ENCODE measurements around the gene MCU. TPM values are rescaled to one million over a fixed set of nuclear protein-coding genes. Genes with fewer than 3 reads are reported as not detected.
A peak's percentile ranks its signal among the peaks of the same experiment; 100 is the strongest.
"Not testable (repeated sequence)": the region's sequence is repeated elsewhere in the genome, so short reads cannot be mapped to it uniquely, and the experiment has no call there.

The MCU gene
- polyA plus RNA-seq, 1 donor (not counting 4 experiments of a cell fraction or from before 2014, with no cell fraction given), result 103 TPM

- Histone ChIP-seq H3K27me3 (ENCODE audit: control insufficient read depth, extremely low read depth, insufficient read depth, low read length) (no peaks in the 10 kb centered on the region), H3K9me3 (ENCODE audit: control insufficient read depth, low read depth, low read length) (no peaks in the 10 kb centered on the region), H3K4me2 (ENCODE audit: control insufficient read depth, extremely low read depth, insufficient read depth, low read depth, low read length) (no peak overlapping the region), H3K79me2 (ENCODE audit: control insufficient read depth, insufficient read depth, low read length) (no peaks in the 10 kb centered on the region), H3K9me1 (ENCODE audit: control insufficient read depth, extremely low read depth, insufficient read depth, low read length) (no peaks in the 10 kb centered on the region), H3K4me1 (ENCODE audit: control insufficient read depth, extremely low read depth, insufficient read depth, low read length) (peaks cover 14% of the 10 kb centered on the region), H3K36me3 (ENCODE audit: control insufficient read depth in 2 of 2, extremely low read depth in 1 of 2, insufficient read depth in 2 of 2, low read length in 2 of 2) (no peaks in the 10 kb centered on the region), H3K4me3 (ENCODE audit: control insufficient read depth in 2 of 3, extremely low read depth in 1 of 3, insufficient read depth in 2 of 3, low read depth in 1 of 3, low read length in 3 of 3) (no peak overlapping the region), H2AFZ (ENCODE audit: control insufficient read depth, low read length) (peak overlapping the region; percentile 30), H3K9ac (ENCODE audit: control insufficient read depth, extremely low read depth, insufficient read depth, low read length) (no peak overlapping the region), H4K20me1 (ENCODE audit: control insufficient read depth, extremely low read depth, insufficient read depth, low read length) (no peaks in the 10 kb centered on the region), H3K27ac (ENCODE audit: control insufficient read depth, insufficient read depth, low read length) (no peak overlapping the region)
- TF ChIP-seq CTCF (optimal IDR thresholded peaks at IDR 0.05 in 1 of 3, IDR thresholded peaks at IDR 0.05 in 1 of 3, conservative IDR thresholded peaks at IDR 0.05 in 1 of 3; ENCODE audit: extremely low read depth in 1 of 3, insufficient read depth in 2 of 3, low read length in 3 of 3), result no peak
- no peak for TF ChIP-seq EZH2 (IDR thresholded peaks at IDR 0.05; ENCODE audit: low read length)
- dilution Hi-C loops (cut with MboI; ENCODE audit: extremely low pct_ligation_motif_present, low sequenced_read_pairs), result no loop called here
- no peak for FAIRE-seq
- no peak for DNase-seq (ENCODE audit: low read depth, low spot score)
These were observed 9.3 kb upstream of the MCU start for GRCh38 chr10:72682638-72683037.

- no peak for FAIRE-seq
- dilution Hi-C loops (cut with MboI; ENCODE audit: extremely low pct_ligation_motif_present, low sequenced_read_pairs), result no loop called here
- H3K36me3 ChIP-seq (ENCODE audit: control insufficient read depth in 2 of 2, extremely low read depth in 1 of 2, insufficient read depth in 2 of 2, low read length in 2 of 2), result no peaks in the 10 kb centered on the region
These were observed 6.5 kb upstream of the MCU start for GRCh38 chr10:72685264-72685921.

GRCh38 chr10:72686430-72686829 lies 5.5 kb upstream of the MCU start:
- H2AFZ ChIP-seq (ENCODE audit: control insufficient read depth, low read length), result peak overlapping the region; percentile 46
- H3K4me3 ChIP-seq (ENCODE audit: control insufficient read depth in 2 of 3, extremely low read depth in 1 of 3, insufficient read depth in 2 of 3, low read depth in 1 of 3, low read length in 3 of 3); DNase-seq (ENCODE audit: low read depth, low spot score); H3K79me2 ChIP-seq (ENCODE audit: control insufficient read depth, insufficient read depth, low read length); H3K27me3 ChIP-seq (ENCODE audit: control insufficient read depth, extremely low read depth, insufficient read depth, low read length); H3K9ac ChIP-seq (ENCODE audit: control insufficient read depth, extremely low read depth, insufficient read depth, low read length); dilution Hi-C loops (cut with MboI; ENCODE audit: extremely low pct_ligation_motif_present, low sequenced_read_pairs); H3K9me1 ChIP-seq (ENCODE audit: control insufficient read depth, extremely low read depth, insufficient read depth, low read length); H3K36me3 ChIP-seq (ENCODE audit: control insufficient read depth in 2 of 2, extremely low read depth in 1 of 2, insufficient read depth in 2 of 2, low read length in 2 of 2); H4K20me1 ChIP-seq (ENCODE audit: control insufficient read depth, extremely low read depth, insufficient read depth, low read length); H3K27ac ChIP-seq (ENCODE audit: control insufficient read depth, insufficient read depth, low read length); H3K9me3 ChIP-seq (ENCODE audit: control insufficient read depth, low read depth, low read length): not testable (repeated sequence)
- H3K4me2 ChIP-seq (ENCODE audit: control insufficient read depth, extremely low read depth, insufficient read depth, low read depth, low read length), result peak overlapping the region; percentile 22
- peaks cover 26% of the 10 kb centered on the region for H3K4me1 ChIP-seq (ENCODE audit: control insufficient read depth, extremely low read depth, insufficient read depth, low read length)
- FAIRE-seq, result peak; percentile 9

More at GRCh38 chr10:72685264-72685921, 6.5 kb upstream of the MCU start:
- Histone ChIP-seq H3K9me1 (ENCODE audit: control insufficient read depth, extremely low read depth, insufficient read depth, low read length) (no peaks in the 10 kb centered on the region), H3K4me3 (ENCODE audit: control insufficient read depth in 2 of 3, extremely low read depth in 1 of 3, insufficient read depth in 2 of 3, low read depth in 1 of 3, low read length in 3 of 3) (no peak overlapping the region), H2AFZ (ENCODE audit: control insufficient read depth, low read length) (no peak overlapping the region), H3K9ac (ENCODE audit: control insufficient read depth, extremely low read depth, insufficient read depth, low read length) (no peak overlapping the region), H3K27me3 (ENCODE audit: control insufficient read depth, extremely low read depth, insufficient read depth, low read length) (no peaks in the 10 kb centered on the region), H3K27ac (ENCODE audit: control insufficient read depth, insufficient read depth, low read length) (no peak overlapping the region), H4K20me1 (ENCODE audit: control insufficient read depth, extremely low read depth, insufficient read depth, low read length) (no peaks in the 10 kb centered on the region), H3K4me1 (ENCODE audit: control insufficient read depth, extremely low read depth, insufficient read depth, low read length) (peaks cover 24% of the 10 kb centered on the region), H3K9me3 (ENCODE audit: control insufficient read depth, low read depth, low read length) (no peaks in the 10 kb centered on the region), H3K4me2 (ENCODE audit: control insufficient read depth, extremely low read depth, insufficient read depth, low read depth, low read length) (no peak overlapping the region), H3K79me2 (ENCODE audit: control insufficient read depth, insufficient read depth, low read length) (no peaks in the 10 kb centered on the region)
- TF ChIP-seq EZH2 (IDR thresholded peaks at IDR 0.05; ENCODE audit: low read length) (no peak), CTCF (optimal IDR thresholded peaks at IDR 0.05 in 1 of 3, IDR thresholded peaks at IDR 0.05 in 1 of 3, conservative IDR thresholded peaks at IDR 0.05 in 1 of 3; ENCODE audit: extremely low read depth in 1 of 3, insufficient read depth in 2 of 3, low read length in 3 of 3) (no peak)
- DNase-seq (ENCODE audit: low read depth, low spot score), result no peak

All from keratinocyte (primary cell).